ENCODE results near the gene GPBP1L1.
"Not testable (repeated sequence)": the region's sequence is repeated elsewhere in the genome, so short reads cannot be mapped to it uniquely, and the experiment has no call there.

The GPBP1L1 gene

GRCh38 chr1:45608175-45609156 lies 77.9 kb downstream of the GPBP1L1 start:
- no peak for DNase-seq (ENCODE audit: insufficient read length, low spot score)
- peak; percentile 47 for FAIRE-seq
- peak; percentile 48; the same call in 1 of the 2 replicates for TF ChIP-seq SPI1 (IDR thresholded peaks at IDR 0.05; ENCODE audit: low read depth, low read length)
- no peak for TF ChIP-seq PAX5 (IDR thresholded peaks at IDR 0.05; ENCODE audit: insufficient read depth, low read length, severe bottlenecking)

- TF ChIP-seq TAF1 (IDR thresholded peaks at IDR 0.05; ENCODE audit: low read depth, low read length) (no peak), POLR2AphosphoS5 (IDR thresholded peaks at IDR 0.05; ENCODE audit: low read depth, low read length) (0 out of 2 replicates have a peak, but pooled peaks have one; percentile 21), POLR2A (IDR thresholded peaks at IDR 0.05; ENCODE audit: low read depth, low read length) (no peak), SPI1 (IDR thresholded peaks at IDR 0.05; ENCODE audit: low read depth, low read length) (no peak), PAX5 (IDR thresholded peaks at IDR 0.05; ENCODE audit: insufficient read depth, low read length, severe bottlenecking) (no peak), POU2F2 (IDR thresholded peaks at IDR 0.05; ENCODE audit: low read depth, low read length) (no peak)
- FAIRE-seq (peak; percentile 57), DNase-seq (ENCODE audit: insufficient read length, low spot score) (no peak)
Measured at GRCh38 chr1:45607404-45608074, 78.8 kb downstream of the GPBP1L1 start.

- no peak for DNase-seq (ENCODE audit: insufficient read length, low spot score)
- no peak for TF ChIP-seq POLR2AphosphoS5 (IDR thresholded peaks at IDR 0.05; ENCODE audit: low read depth, low read length)
- no peak for TF ChIP-seq TAF1 (IDR thresholded peaks at IDR 0.05; ENCODE audit: low read depth, low read length)
- TF ChIP-seq PAX5 (IDR thresholded peaks at IDR 0.05; ENCODE audit: insufficient read depth, low read length, severe bottlenecking), result no peak
- no peak for TF ChIP-seq POLR2A (IDR thresholded peaks at IDR 0.05; ENCODE audit: low read depth, low read length)
- no peak for TF ChIP-seq SPI1 (IDR thresholded peaks at IDR 0.05; ENCODE audit: low read depth, low read length)
- TF ChIP-seq POU2F2 (IDR thresholded peaks at IDR 0.05; ENCODE audit: low read depth, low read length), result no peak
- FAIRE-seq, result peak; percentile 20
Measured at GRCh38 chr1:45604239-45604638, 82.1 kb downstream of the GPBP1L1 start.

GRCh38 chr1:45596765-45597164 lies 89.6 kb downstream of the GPBP1L1 start:
- not testable (repeated sequence) for FAIRE-seq; DNase-seq (ENCODE audit: insufficient read length, low spot score)

- DNase-seq (ENCODE audit: insufficient read length, low spot score), result no peak
- FAIRE-seq, result peak; percentile 33
- TF ChIP-seq POLR2A (IDR thresholded peaks at IDR 0.05; ENCODE audit: low read depth, low read length) (no peak), POLR2AphosphoS5 (IDR thresholded peaks at IDR 0.05; ENCODE audit: low read depth, low read length) (no peak), POU2F2 (IDR thresholded peaks at IDR 0.05; ENCODE audit: low read depth, low read length) (no peak), TAF1 (IDR thresholded peaks at IDR 0.05; ENCODE audit: low read depth, low read length) (no peak), PAX5 (IDR thresholded peaks at IDR 0.05; ENCODE audit: insufficient read depth, low read length, severe bottlenecking) (no peak), SPI1 (IDR thresholded peaks at IDR 0.05; ENCODE audit: low read depth, low read length) (no peak)
Measured at GRCh38 chr1:45594412-45594811, 91.9 kb downstream of the GPBP1L1 start.

- no peak for DNase-seq (ENCODE audit: insufficient read length, low spot score)
- no peak for TF ChIP-seq SPI1 (IDR thresholded peaks at IDR 0.05; ENCODE audit: low read depth, low read length)
- no peak for TF ChIP-seq TAF1 (IDR thresholded peaks at IDR 0.05; ENCODE audit: low read depth, low read length)
- TF ChIP-seq PAX5 (IDR thresholded peaks at IDR 0.05; ENCODE audit: insufficient read depth, low read length, severe bottlenecking), result no peak
- TF ChIP-seq POLR2AphosphoS5 (IDR thresholded peaks at IDR 0.05; ENCODE audit: low read depth, low read length), result no peak
- TF ChIP-seq POU2F2 (IDR thresholded peaks at IDR 0.05; ENCODE audit: low read depth, low read length), result no peak
- no peak for TF ChIP-seq POLR2A (IDR thresholded peaks at IDR 0.05; ENCODE audit: low read depth, low read length)
- no peak for FAIRE-seq
Measured at GRCh38 chr1:45589861-45590260, 96.5 kb downstream of the GPBP1L1 start.

GRCh38 chr1:45586769-45587168 lies 99.6 kb downstream of the GPBP1L1 start:
- no peak for FAIRE-seq
- TF ChIP-seq TAF1 (IDR thresholded peaks at IDR 0.05; ENCODE audit: low read depth, low read length) (no peak), SPI1 (IDR thresholded peaks at IDR 0.05; ENCODE audit: low read depth, low read length) (no peak), POLR2AphosphoS5 (IDR thresholded peaks at IDR 0.05; ENCODE audit: low read depth, low read length) (no peak), POU2F2 (IDR thresholded peaks at IDR 0.05; ENCODE audit: low read depth, low read length) (no peak), POLR2A (IDR thresholded peaks at IDR 0.05; ENCODE audit: low read depth, low read length) (no peak), PAX5 (IDR thresholded peaks at IDR 0.05; ENCODE audit: insufficient read depth, low read length, severe bottlenecking) (no peak)
- DNase-seq (ENCODE audit: insufficient read length, low spot score), result no peak

GRCh38 chr1:45585496-45586075 lies 100.7 kb downstream of the GPBP1L1 start:
- DNase-seq (ENCODE audit: insufficient read length, low spot score), result no peak
- no peak for FAIRE-seq
- no peak for TF ChIP-seq TAF1 (IDR thresholded peaks at IDR 0.05; ENCODE audit: low read depth, low read length)
- TF ChIP-seq PAX5 (IDR thresholded peaks at IDR 0.05; ENCODE audit: insufficient read depth, low read length, severe bottlenecking), result no peak

- DNase-seq (ENCODE audit: insufficient read length, low spot score), result no peak
- TF ChIP-seq SPI1 (IDR thresholded peaks at IDR 0.05; ENCODE audit: low read depth, low read length) (no peak), POU2F2 (IDR thresholded peaks at IDR 0.05; ENCODE audit: low read depth, low read length) (no peak), POLR2AphosphoS5 (IDR thresholded peaks at IDR 0.05; ENCODE audit: low read depth, low read length) (no peak), PAX5 (IDR thresholded peaks at IDR 0.05; ENCODE audit: insufficient read depth, low read length, severe bottlenecking) (no peak), POLR2A (IDR thresholded peaks at IDR 0.05; ENCODE audit: low read depth, low read length) (no peak), TAF1 (IDR thresholded peaks at IDR 0.05; ENCODE audit: low read depth, low read length) (no peak)
- no peak for FAIRE-seq
Measured at GRCh38 chr1:45585110-45585426, 101.3 kb downstream of the GPBP1L1 start.

Measured in GM12891 (cell line).